ENCODE data around the gene COPS7A. TPM values are rescaled to one million over a fixed set of nuclear protein-coding genes. Genes with fewer than 3 reads are reported as not detected.
"Not testable (repeated sequence)": the region's sequence is repeated elsewhere in the genome, so short reads cannot be mapped to it uniquely, and the experiment has no call there.

The COPS7A gene
- total and polyA plus RNA-seq, 7 donors: 48.6 to 69.3 (median 52.5) TPM

GRCh38 chr12:6700646-6701051 is 23.2 kb upstream of the COPS7A start, which contains the start of gene PIANP:
Gene PIANP (minus strand): TSS chr12:6700815. CDS start chr12:6698061, 2,754 bp downstream.
- 1% methylated on average over 42 to 43 of the region's 43 CpGs for WGBS, 2 donors
- peak; percentile 72 for DNase-seq
- intact Hi-C loops (cut with DNase I): no loop called here
- H3K9me3 ChIP-seq: no peaks in the 10 kb centered on the region
- H3K36me3 ChIP-seq: no peaks in the 10 kb centered on the region
- H3K4me3 ChIP-seq: peak within 1 kb of the TSS; percentile 43 to 57 (median 52)
- no peak within 1 kb of the TSS for H3K27ac ChIP-seq
- TF ChIP-seq CTCF (IDR thresholded peaks at IDR 0.05): no peak
- TF ChIP-seq EP300 (IDR thresholded peaks at IDR 0.05): no peak
- no peak for TF ChIP-seq POLR2A (IDR thresholded peaks at IDR 0.05)
- TF ChIP-seq POLR2AphosphoS5 (IDR thresholded peaks at IDR 0.05): no peak
- peaks cover 23 to 91% (median 68%) of the 10 kb centered on the region in 3 donors for H3K27me3 ChIP-seq
- H3K4me1 ChIP-seq: peaks cover 0 to 18% (median 15%) of the 10 kb centered on the region in 4 donors

- peaks cover 23 to 95% (median 62%) of the 10 kb centered on the region in 3 donors for H3K27me3 ChIP-seq
- TF ChIP-seq CTCF (IDR thresholded peaks at IDR 0.05): no peak
- TF ChIP-seq POLR2AphosphoS5 (IDR thresholded peaks at IDR 0.05): no peak
- WGBS, 2 donors: 26 to 31% methylated on average over 13 of the region's 13 CpGs
These were observed 22.6 kb upstream of the COPS7A start for GRCh38 chr12:6701078-6701768.

GRCh38 chr12:6703631-6704030 is 20.2 kb upstream of the COPS7A start:
- intact Hi-C loops (cut with DNase I): no loop called here
- H3K9me3 ChIP-seq: no peaks in the 10 kb centered on the region
- H3K27me3 ChIP-seq: peaks cover 24 to 84% (median 42%) of the 10 kb centered on the region in 3 donors
- 8 to 11% methylated on average over 10 of the region's 10 CpGs for WGBS, 2 donors
- no peaks in the 10 kb centered on the region for H3K36me3 ChIP-seq
- TF ChIP-seq POLR2A (IDR thresholded peaks at IDR 0.05): no peak
- no peak for TF ChIP-seq POLR2AphosphoS5 (IDR thresholded peaks at IDR 0.05)
- TF ChIP-seq CTCF (IDR thresholded peaks at IDR 0.05): no peak
- TF ChIP-seq EP300 (IDR thresholded peaks at IDR 0.05): no peak
- H3K4me3 ChIP-seq: no peak overlapping the region
- H3K27ac ChIP-seq: no peak overlapping the region
- peaks cover 0 to 18% (median 15%) of the 10 kb centered on the region in 4 donors for H3K4me1 ChIP-seq
- no peak for DNase-seq

More at GRCh38 chr12:6701078-6701768, 22.6 kb upstream of the COPS7A start:
- no peak for DNase-seq
- Histone ChIP-seq H3K36me3 (no peaks in the 10 kb centered on the region), H3K27ac (no peak overlapping the region), H3K9me3 (no peaks in the 10 kb centered on the region), H3K4me3 (peak overlapping the region in 3 of 4 donors; percentile 48 to 57 (median 56)), H3K4me1 (peaks cover 0 to 18% (median 15%) of the 10 kb centered on the region in 4 donors)
- intact Hi-C loops (cut with DNase I): no loop called here

- 93% methylated on average over 21 of the region's 21 CpGs for WGBS, 2 donors
These were observed 15.5 kb upstream of the COPS7A start for GRCh38 chr12:6708351-6708750.

GRCh38 chr12:6708960-6709394 is 14.9 kb upstream of the COPS7A start:
- Histone ChIP-seq H3K4me3 (no peak overlapping the region), H3K9me3 (no peaks in the 10 kb centered on the region), H3K27ac (no peak overlapping the region), H3K27me3 (peaks cover 0 to 53% (median 2%) of the 10 kb centered on the region in 3 donors), H3K36me3 (no peaks in the 10 kb centered on the region), H3K4me1 (no peaks in the 10 kb centered on the region)
- no peak for DNase-seq
- intact Hi-C loops (cut with DNase I): no loop called here
- TF ChIP-seq EP300 (IDR thresholded peaks at IDR 0.05) (no peak), POLR2AphosphoS5 (IDR thresholded peaks at IDR 0.05) (no peak), CTCF (IDR thresholded peaks at IDR 0.05) (no peak), POLR2A (IDR thresholded peaks at IDR 0.05) (no peak)
- 70 to 83% methylated on average over 16 of the region's 16 CpGs for WGBS, 2 donors

More at GRCh38 chr12:6708351-6708750, 15.5 kb upstream of the COPS7A start:
- H3K36me3 ChIP-seq; intact Hi-C loops (cut with DNase I); H3K9me3 ChIP-seq; H3K4me3 ChIP-seq; H3K4me1 ChIP-seq; DNase-seq; H3K27ac ChIP-seq: not testable (repeated sequence)
- peaks cover 2 to 59% (median 2%) of the 10 kb centered on the region in 3 donors for H3K27me3 ChIP-seq

- H3K27ac ChIP-seq; H3K4me1 ChIP-seq; H3K4me3 ChIP-seq; intact Hi-C loops (cut with DNase I); DNase-seq; H3K9me3 ChIP-seq; H3K36me3 ChIP-seq: not testable (repeated sequence)
- 91 to 92% methylated on average over 27 to 40 of the region's 41 CpGs for WGBS, 2 donors
- H3K27me3 ChIP-seq: peaks cover 0 to 22% (median 0%) of the 10 kb centered on the region in 3 donors
These were observed 7.6 kb upstream of the COPS7A start for GRCh38 chr12:6716031-6716873.

Measured in sigmoid colon (tissue), 7 donors.